RPMI7951 (cell line): ENCODE data around the gene EFCAB8. TPM values are rescaled to one million over a fixed set of nuclear protein-coding genes. Genes with fewer than 3 reads are reported as not detected.
"Not testable (repeated sequence)": the region's sequence is repeated elsewhere in the genome, so short reads cannot be mapped to it uniquely, and the experiment has no call there.

ENCODE experiments used
- DNase-seq: peaks from one replicate; pipeline ENCODE4 v3.0.0-alpha.2; 2012; ENCODE audit warnings: low read depth
- total RNA-seq: library from RNA; depleted of rRNA; stranded (reverse); fragments of >200 nt; shearing (Covaris generic); gene quantifications from 2 replicates; pipeline ENCODE4 v1.2.3, GENCODE V29; 2014

EFCAB8 gene
- total RNA-seq, 1 experiment from 2014 or later, result 1.1 TPM

- no peak for DNase-seq
Measured at GRCh38 chr20:32957459-32957858, 98.7 kb downstream of the EFCAB8 start.

GRCh38 chr20:32958574-32958973 lies 99.9 kb downstream of the EFCAB8 start:
- no peak for DNase-seq

GRCh38 chr20:32959351-32960221 lies 100.9 kb downstream of the EFCAB8 start:
- DNase-seq, result no peak

- no peak for DNase-seq
Measured at GRCh38 chr20:32960222-32960518, 101.4 kb downstream of the EFCAB8 start.

GRCh38 chr20:32960849-32961731 lies 102.4 kb downstream of the EFCAB8 start:
- no peak for DNase-seq

GRCh38 chr20:32962053-32962452 lies 103.3 kb downstream of the EFCAB8 start:
- no peak for DNase-seq

GRCh38 chr20:32962646-32963045 lies 103.9 kb downstream of the EFCAB8 start:
- DNase-seq, result not testable (repeated sequence)

GRCh38 chr20:32963176-32963575 lies 104.5 kb downstream of the EFCAB8 start:
- DNase-seq, result no peak

GRCh38 chr20:32964575-32964974 lies 105.9 kb downstream of the EFCAB8 start:
- DNase-seq, result no peak

GRCh38 chr20:32965115-32965514 lies 106.4 kb downstream of the EFCAB8 start:
- DNase-seq, result no peak

GRCh38 chr20:32965581-32966373 lies 107.1 kb downstream of the EFCAB8 start:
- no peak for DNase-seq

GRCh38 chr20:32966382-32966781 lies 107.7 kb downstream of the EFCAB8 start:
- DNase-seq, result no peak

- DNase-seq, result no peak
Measured at GRCh38 chr20:32966881-32967781, 108.4 kb downstream of the EFCAB8 start.

GRCh38 chr20:32967961-32968457 lies 109.3 kb downstream of the EFCAB8 start:
- no peak for DNase-seq

- DNase-seq, result no peak
Measured at GRCh38 chr20:32968478-32969241, 109.9 kb downstream of the EFCAB8 start.

GRCh38 chr20:32969356-32970114 lies 110.8 kb downstream of the EFCAB8 start:
- no peak for DNase-seq

- no peak for DNase-seq
Measured at GRCh38 chr20:32970115-32970972, 111.6 kb downstream of the EFCAB8 start.

- no peak for DNase-seq
Measured at GRCh38 chr20:32970973-32971300, 112.2 kb downstream of the EFCAB8 start.
